ENCODE measurements around the gene TCAP.

DNA sequence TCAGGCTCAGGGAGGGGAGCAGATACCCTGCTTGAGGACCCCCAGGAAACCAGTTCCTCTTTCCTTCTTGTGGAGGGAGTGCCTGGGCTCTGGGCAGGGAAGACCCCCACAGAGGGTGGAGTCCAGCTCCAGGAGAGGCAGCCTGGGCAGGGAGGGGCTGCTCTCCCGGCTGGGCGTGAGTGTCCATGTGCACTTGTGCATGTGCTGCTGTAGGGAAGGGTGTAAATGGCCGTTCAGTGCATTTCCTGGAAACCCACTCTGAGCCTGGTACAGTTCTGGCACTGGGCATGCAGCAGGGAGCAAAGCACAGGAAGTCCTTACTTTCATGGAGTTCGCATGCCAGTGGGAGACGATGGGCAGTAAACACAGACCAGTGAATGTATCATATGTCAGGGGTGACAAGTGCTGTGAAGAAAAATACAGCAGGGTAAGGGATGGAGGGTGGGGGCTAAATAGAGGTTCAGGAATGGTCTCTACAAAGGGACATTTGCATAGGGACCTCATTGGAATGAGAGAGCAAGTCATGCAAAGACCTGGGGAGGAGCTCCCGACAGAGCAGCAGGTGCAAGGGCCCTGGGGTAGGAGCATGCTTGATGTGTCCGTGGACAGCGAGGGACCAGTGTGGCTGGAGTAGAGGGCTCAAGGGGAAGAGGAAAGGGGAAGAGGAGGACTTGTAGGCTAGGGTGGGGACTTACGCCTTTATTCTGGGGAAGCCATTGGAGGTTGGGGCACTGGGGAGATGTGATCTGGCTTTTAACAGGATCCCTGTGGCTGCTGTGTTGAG is 22.7 kb upstream of the TCAP start:
- TF ChIP-seq CTCF (IDR thresholded peaks at IDR 0.05 in 8 of 11, conservative IDR thresholded peaks at IDR 0.05 in 3 of 11): no peak
- TF ChIP-seq POLR2A (IDR thresholded peaks at IDR 0.05): no peak
- no peak for TF ChIP-seq POLR2AphosphoS5 (IDR thresholded peaks at IDR 0.05)

All from spleen (tissue), 7 donors.